ENCODE data around the gene SOD1.

The SOD1 gene

GRCh38 chr21:31682620-31683019 is 23.1 kb downstream of the SOD1 start:
- no peak for FAIRE-seq

GRCh38 chr21:31683029-31683428 is 23.5 kb downstream of the SOD1 start:
- DNase-seq (ENCODE audit: low spot score): no peak
- no peak for FAIRE-seq

More at GRCh38 chr21:31682620-31683019, 23.1 kb downstream of the SOD1 start:
- no peak for DNase-seq (ENCODE audit: low spot score)

- FAIRE-seq (no peak), DNase-seq (ENCODE audit: low spot score) (no peak)
Observed at GRCh38 chr21:31684918-31685317, 25.4 kb downstream of the SOD1 start.

GRCh38 chr21:31686272-31686915 is 26.9 kb downstream of the SOD1 start:
- FAIRE-seq: no peak
- DNase-seq (ENCODE audit: low spot score): no peak

- DNase-seq (ENCODE audit: low spot score): no peak
- no peak for FAIRE-seq
Observed at GRCh38 chr21:31687108-31687507, 27.6 kb downstream of the SOD1 start.

- FAIRE-seq (no peak), DNase-seq (ENCODE audit: low spot score) (no peak)
Observed at GRCh38 chr21:31688603-31689368, 29.3 kb downstream of the SOD1 start.

GRCh38 chr21:31693222-31693621 is 33.7 kb downstream of the SOD1 start:
- FAIRE-seq (no peak), DNase-seq (ENCODE audit: low spot score) (no peak)

GRCh38 chr21:31696424-31696823 is 36.9 kb downstream of the SOD1 start:
- DNase-seq (ENCODE audit: low spot score) (no peak), FAIRE-seq (no peak)

- DNase-seq (ENCODE audit: low spot score) (no peak), FAIRE-seq (no peak)
Observed at GRCh38 chr21:31698461-31698860, 39.0 kb downstream of the SOD1 start.

GRCh38 chr21:31700040-31700439 is 40.5 kb downstream of the SOD1 start:
- no peak for DNase-seq (ENCODE audit: low spot score)
- FAIRE-seq: no peak

GRCh38 chr21:31706562-31706961 is 47.1 kb downstream of the SOD1 start:
- FAIRE-seq (no peak), DNase-seq (ENCODE audit: low spot score) (no peak)

GRCh38 chr21:31707499-31707898 is 48.0 kb downstream of the SOD1 start:
- DNase-seq (ENCODE audit: low spot score): no peak
- no peak for FAIRE-seq

GRCh38 chr21:31708541-31708940 is 49.0 kb downstream of the SOD1 start:
- FAIRE-seq (no peak), DNase-seq (ENCODE audit: low spot score) (no peak)

- no peak for DNase-seq (ENCODE audit: low spot score)
- FAIRE-seq: no peak
Observed at GRCh38 chr21:31710586-31710985, 51.1 kb downstream of the SOD1 start.

GRCh38 chr21:31711326-31711725 is 51.8 kb downstream of the SOD1 start:
- FAIRE-seq (no peak), DNase-seq (ENCODE audit: low spot score) (no peak)

- no peak for DNase-seq (ENCODE audit: low spot score)
- FAIRE-seq: no peak
Observed at GRCh38 chr21:31711745-31712285, 52.3 kb downstream of the SOD1 start.

- FAIRE-seq: no peak
- DNase-seq (ENCODE audit: low spot score): no peak
Observed at GRCh38 chr21:31713115-31713514, 53.6 kb downstream of the SOD1 start.

- FAIRE-seq (no peak), DNase-seq (ENCODE audit: low spot score) (no peak)
Observed at GRCh38 chr21:31713973-31714740, 54.7 kb downstream of the SOD1 start.

- no peak for FAIRE-seq
Observed at GRCh38 chr21:31714741-31715365, 55.4 kb downstream of the SOD1 start.

GRCh38 chr21:31716106-31716505 is 56.6 kb downstream of the SOD1 start:
- FAIRE-seq: no peak
- DNase-seq (ENCODE audit: low spot score): no peak

More at GRCh38 chr21:31714741-31715365, 55.4 kb downstream of the SOD1 start:
- DNase-seq (ENCODE audit: low spot score): no peak

Data from RCC 7860 (cell line).